GM12878 (cell line): ENCODE measurements around the gene SPEG.

Experiments
- CTCF ChIP-seq, 3 experiments: IDR thresholded peaks in 2 of 3; conservative IDR thresholded peaks in 1 of 3; 2 replicates each; pipeline ENCODE4 v1.5.1; 2011; ENCODE audit warnings: low read depth in 3 of 3, low read length in 3 of 3, mild to moderate bottlenecking in 3 of 3, control low read depth in 2 of 3, moderate library complexity in 2 of 3, inconsistent platforms in 1 of 3, mixed read lengths in 1 of 3; ENCODE audit not compliant: control insufficient read depth in 2 of 3, insufficient read depth in 1 of 3; ENCODE audit errors: extremely low read depth in 1 of 3
- EP300 ChIP-seq, 2 experiments: fragments of 150-350 bp in 1 of 2; IDR thresholded peaks; 2 replicates each; pipeline ENCODE4 v1.6.1; 2011 to 2012; ENCODE audit warnings: low read depth in 2 of 2, low read length in 2 of 2, borderline replicate concordance in 1 of 2, improper control_type of control experiment in 1 of 2, inconsistent platforms in 1 of 2; ENCODE audit not compliant: control insufficient read depth in 1 of 2
- EZH2 ChIP-seq: IDR thresholded peaks from 2 replicates; pipeline ENCODE4 v1.6.1; 2012; ENCODE audit warnings: low read depth, mild to moderate bottlenecking, control low read depth, inconsistent platforms, low read length, borderline replicate concordance; ENCODE audit not compliant: control insufficient read depth
- FOS ChIP-seq: IDR thresholded peaks from 3 replicates; pipeline ENCODE4 v1.6.1; 2011; ENCODE audit warnings: borderline replicate concordance; ENCODE audit not compliant: insufficient read length; ENCODE audit errors: extremely low read depth
- GABPA ChIP-seq: IDR thresholded peaks from 2 replicates; pipeline ENCODE4 v1.6.1; 2014; ENCODE audit warnings: antibody characterized with exemption, low read depth, mild to moderate bottlenecking, inconsistent platforms
- MXI1 ChIP-seq: fragments of 150-350 bp; IDR thresholded peaks from 2 replicates; pipeline ENCODE4 v1.6.1; 2011; ENCODE audit warnings: low read depth, mild to moderate bottlenecking, inconsistent platforms, low read length, improper control_type of control experiment
- POLR2AphosphoS5 ChIP-seq: IDR thresholded peaks from 2 replicates; pipeline ENCODE4 v1.6.1; 2011; ENCODE audit warnings: mild to moderate bottlenecking, low read length, inconsistent platforms
- RAD51 ChIP-seq: fragments of 450-650 bp; IDR thresholded peaks from 2 replicates; pipeline ENCODE4 v1.6.1; 2016; ENCODE audit warnings: moderate library complexity, mild to moderate bottlenecking, inconsistent platforms
- RFX5 ChIP-seq: IDR thresholded peaks from 2 replicates; pipeline ENCODE4 v1.6.1; 2011; ENCODE audit warnings: low read depth, low read length, improper control_type of control experiment
- RUNX3 ChIP-seq: IDR thresholded peaks from 2 replicates; pipeline ENCODE4 v1.6.1; 2012; ENCODE audit warnings: low read length, inconsistent platforms
- YY1 ChIP-seq: IDR thresholded peaks from 2 replicates; pipeline ENCODE4 v1.6.1; 2011; ENCODE audit warnings: low read depth, mild to moderate bottlenecking, low read length
- ZNF384 ChIP-seq: IDR thresholded peaks from 2 replicates; pipeline ENCODE4 v1.6.1; 2012; ENCODE audit warnings: low read depth, mild to moderate bottlenecking, low read length, improper control_type of control experiment, borderline replicate concordance
- TF ChIP-seq, protein P1 (sequence below): fragments of 450-650 bp; formaldehyde crosslinking; IDR thresholded peaks from 2 replicates; pipeline ENCODE4 v1.4.0; 2022; ENCODE audit warnings: mild to moderate bottlenecking, moderate library complexity

- no peak for TF ChIP-seq CTCF (IDR thresholded peaks at IDR 0.05 in 2 of 3, conservative IDR thresholded peaks at IDR 0.05 in 1 of 3; ENCODE audit: control insufficient read depth in 2 of 3, extremely low read depth in 1 of 3, insufficient read depth in 1 of 3, low read depth in 3 of 3, low read length in 3 of 3)
- TF ChIP-seq FOS: no peak
- no peak for TF ChIP-seq RFX5
- no peak for TF ChIP-seq POLR2AphosphoS5
- TF ChIP-seq YY1: no peak
- no peak for TF ChIP-seq MXI1
- no peak for TF ChIP-seq ZNF384
- no peak for TF ChIP-seq RUNX3
- no peak for TF ChIP-seq RAD51
- no peak for TF ChIP-seq EZH2
- no peak for TF ChIP-seq EP300 (IDR thresholded peaks at IDR 0.05; ENCODE audit: borderline replicate concordance in 1 of 2, control insufficient read depth in 1 of 2, low read depth in 2 of 2, low read length in 2 of 2)
- TF ChIP-seq, protein P1, sequence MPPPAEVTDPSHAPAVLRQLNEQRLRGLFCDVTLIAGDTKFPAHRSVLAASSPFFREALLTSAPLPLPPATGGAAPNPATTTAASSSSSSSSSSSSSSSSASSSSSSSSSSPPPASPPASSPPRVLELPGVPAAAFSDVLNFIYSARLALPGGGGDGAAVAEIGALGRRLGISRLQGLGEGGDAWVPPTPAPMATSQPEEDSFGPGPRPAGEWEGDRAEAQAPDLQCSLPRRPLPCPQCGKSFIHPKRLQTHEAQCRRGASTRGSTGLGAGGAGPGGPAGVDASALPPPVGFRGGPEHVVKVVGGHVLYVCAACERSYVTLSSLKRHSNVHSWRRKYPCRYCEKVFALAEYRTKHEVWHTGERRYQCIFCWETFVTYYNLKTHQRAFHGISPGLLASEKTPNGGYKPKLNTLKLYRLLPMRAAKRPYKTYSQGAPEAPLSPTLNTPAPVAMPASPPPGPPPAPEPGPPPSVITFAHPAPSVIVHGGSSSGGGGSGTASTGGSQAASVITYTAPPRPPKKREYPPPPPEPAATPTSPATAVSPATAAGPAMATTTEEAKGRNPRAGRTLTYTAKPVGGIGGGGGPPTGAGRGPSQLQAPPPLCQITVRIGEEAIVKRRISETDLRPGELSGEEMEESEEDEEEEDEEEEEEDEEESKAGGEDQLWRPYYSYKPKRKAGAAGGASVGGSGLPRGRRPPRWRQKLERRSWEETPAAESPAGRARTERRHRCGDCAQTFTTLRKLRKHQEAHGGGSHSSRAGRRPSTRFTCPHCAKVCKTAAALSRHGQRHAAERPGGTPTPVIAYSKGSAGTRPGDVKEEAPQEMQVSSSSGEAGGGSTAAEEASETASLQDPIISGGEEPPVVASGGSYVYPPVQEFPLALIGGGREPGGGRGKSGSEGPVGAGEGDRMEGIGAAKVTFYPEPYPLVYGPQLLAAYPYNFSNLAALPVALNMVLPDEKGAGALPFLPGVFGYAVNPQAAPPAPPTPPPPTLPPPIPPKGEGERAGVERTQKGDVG (CRISPR knock-in tag): no peak
- TF ChIP-seq GABPA: no peak
These were observed 50.5 kb downstream of the SPEG start for GRCh38 chr2:219485201-219485580.
